Suppressor macrophage (primary cell): ENCODE measurements around the gene SERTAD1.
A peak's percentile ranks its signal among the peaks of the same experiment; 100 is the strongest.

Source experiments
- DNase-seq, 4 experiments: peaks; one replicate each; pipeline ENCODE4 v3.0.0-alpha.2; 2020 to 2022

SERTAD1 gene

GRCh38 chr19:40398417-40399131 lies 27.2 kb downstream of the SERTAD1 start:
- DNase-seq, result peak; percentile 37 to 79 (median 58)

DNA sequence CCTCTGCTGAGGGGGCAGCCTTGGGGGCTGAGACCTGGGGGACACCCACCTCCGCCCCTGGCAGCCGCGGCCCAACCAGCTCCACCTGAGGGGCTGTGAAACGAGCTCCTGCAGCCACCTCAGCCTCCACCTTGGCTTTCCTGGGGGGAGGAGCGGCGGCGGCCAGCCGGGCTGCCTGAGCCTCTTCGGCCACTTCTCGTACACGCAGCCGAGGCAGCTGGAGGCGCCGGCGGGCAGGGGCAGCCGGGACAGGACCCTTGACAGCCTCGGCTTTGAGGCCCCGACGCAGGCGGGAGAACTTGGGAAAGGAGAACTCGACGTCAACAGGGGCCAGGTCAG lies 28.3 kb downstream of the SERTAD1 start:
- no peak for DNase-seq

GRCh38 chr19:40396886-40397567 lies 28.8 kb downstream of the SERTAD1 start:
- DNase-seq, result no peak

GRCh38 chr19:40395956-40396355 lies 29.8 kb downstream of the SERTAD1 start:
- no peak for DNase-seq

- DNase-seq, result no peak
These were observed 31.0 kb downstream of the SERTAD1 start for GRCh38 chr19:40394816-40395210.

- DNase-seq, result no peak
These were observed 31.6 kb downstream of the SERTAD1 start for GRCh38 chr19:40393894-40394815.

GRCh38 chr19:40392894-40393517 lies 32.8 kb downstream of the SERTAD1 start:
- no peak for DNase-seq

DNA sequence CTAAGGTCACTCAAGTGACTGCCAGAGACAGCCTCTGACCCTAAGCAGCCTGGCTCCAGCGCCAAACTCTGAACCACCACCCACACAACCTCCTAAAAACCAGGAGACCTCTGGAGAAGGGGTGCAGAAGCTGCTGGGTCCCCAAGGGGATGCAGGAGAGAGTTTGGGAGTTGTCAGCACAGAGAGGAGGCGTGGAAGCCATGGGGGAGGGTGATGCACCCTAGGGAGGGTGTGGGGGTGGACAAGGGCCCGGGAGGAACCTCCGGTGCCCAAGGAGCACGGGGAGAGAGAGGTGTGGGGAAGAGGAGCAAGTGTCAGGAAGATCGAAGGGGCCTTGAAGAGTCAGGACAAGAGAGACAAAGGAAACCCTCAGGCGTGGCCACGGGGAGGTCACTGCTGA lies 33.7 kb downstream of the SERTAD1 start:
- DNase-seq, result no peak

DNA sequence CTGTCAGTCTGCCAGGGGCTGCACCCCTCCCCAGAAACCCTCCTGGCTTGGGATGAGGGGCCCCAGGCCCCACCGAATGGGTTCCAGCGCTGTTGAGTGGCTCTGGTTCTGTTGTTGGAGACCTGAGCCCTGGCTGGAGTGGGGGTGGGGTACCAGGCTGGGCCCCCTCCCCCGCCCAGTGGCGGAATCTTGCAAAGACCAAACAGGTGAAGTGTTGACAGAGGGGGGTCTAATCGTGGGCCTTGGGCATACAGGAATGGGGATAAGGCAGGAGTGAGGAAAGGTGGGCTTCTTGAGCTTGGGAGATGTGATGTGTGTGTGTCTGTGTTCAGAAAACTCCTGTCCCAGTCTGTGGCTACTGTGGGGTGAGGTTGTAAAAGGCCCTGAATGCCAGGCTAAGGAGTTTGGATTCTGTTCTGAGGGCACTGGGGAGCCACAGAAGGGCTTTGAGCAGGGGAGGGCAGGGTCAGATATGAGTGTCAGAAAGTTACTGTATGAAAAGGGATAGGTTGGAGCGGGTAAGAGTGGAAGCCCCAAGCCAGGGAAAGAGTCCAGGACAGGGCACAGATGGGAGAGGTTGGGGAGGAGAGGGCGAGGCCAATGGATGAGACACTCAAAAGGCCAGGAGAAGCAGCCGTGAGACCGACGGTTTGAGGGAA lies 35.6 kb downstream of the SERTAD1 start, which contains the start of gene HIPK4:
Gene HIPK4 (minus strand): TSS at position 98 of the 659 bp plus-strand sequence. CDS start 279 bp downstream, outside the sequence.
- no peak for DNase-seq

GRCh38 chr19:40389404-40390083 lies 36.2 kb downstream of the SERTAD1 start:
- no peak for DNase-seq

DNA sequence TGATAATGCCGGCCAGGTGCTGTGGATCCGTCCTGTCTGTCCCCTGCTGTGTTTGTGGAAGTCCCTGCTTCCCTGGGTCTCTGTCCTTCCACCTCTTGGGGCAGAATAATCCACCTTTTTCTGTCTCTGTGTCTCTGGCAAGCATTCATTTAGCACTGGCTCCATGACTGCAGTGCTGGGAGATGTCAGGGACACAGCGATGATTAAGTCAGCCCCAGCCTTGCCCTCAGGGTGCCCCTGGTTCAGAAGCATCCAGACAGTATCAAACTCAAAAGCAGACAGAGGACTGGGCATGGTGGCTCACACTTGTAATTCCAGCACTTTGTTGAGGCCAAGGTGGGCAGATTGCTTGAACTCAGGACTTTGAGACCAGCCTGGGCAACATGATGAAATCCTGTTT lies 37.3 kb downstream of the SERTAD1 start:
- DNase-seq, result no peak

DNA sequence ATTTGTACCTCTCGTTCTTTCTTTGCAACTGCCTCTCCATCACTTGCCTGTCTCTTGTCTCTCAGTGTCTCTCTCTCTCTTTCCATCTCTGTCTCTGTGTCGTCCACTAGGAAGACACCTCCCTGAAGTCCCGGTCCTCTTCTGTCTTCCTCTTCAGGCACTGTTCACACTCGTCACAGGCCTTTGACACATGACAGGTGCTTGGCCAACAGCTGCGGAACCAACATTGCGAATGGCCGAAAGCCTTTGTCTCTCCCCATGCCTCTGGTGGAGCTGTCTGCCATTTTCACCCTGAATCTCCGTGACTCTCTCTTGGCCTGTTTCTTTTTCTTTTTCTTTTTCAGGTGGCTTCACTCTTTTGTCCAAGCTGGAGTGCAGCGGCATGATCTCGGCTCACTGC lies 38.6 kb downstream of the SERTAD1 start:
- no peak for DNase-seq

DNA sequence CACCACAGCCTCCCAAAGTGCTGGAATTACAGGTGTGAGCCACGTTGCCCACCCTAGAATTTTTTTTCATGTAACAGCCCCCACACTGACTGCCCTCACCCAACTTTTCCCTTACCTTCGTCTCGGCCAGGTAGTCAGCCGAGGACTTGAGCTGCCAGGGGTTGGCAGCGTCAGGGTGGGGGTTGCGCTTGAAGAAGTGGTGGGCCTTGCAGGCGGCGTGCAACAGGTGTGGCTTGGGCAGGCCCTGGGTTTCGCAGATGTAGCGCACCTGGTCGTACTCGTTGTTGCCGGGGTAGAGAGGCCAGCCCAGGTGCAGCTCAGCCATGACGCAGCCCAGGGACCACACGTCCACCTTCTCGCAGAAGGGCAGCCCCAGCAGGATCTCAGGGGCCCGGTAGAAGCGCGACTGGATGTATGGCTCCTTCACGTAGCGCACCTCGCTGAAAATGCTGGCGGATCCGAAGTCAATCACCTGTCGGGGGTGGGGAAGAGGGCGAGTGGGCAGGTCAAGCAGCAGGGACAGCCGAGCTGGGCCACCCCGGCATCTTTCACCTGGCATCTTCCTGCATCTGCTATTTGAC lies 42.0 kb downstream of the SERTAD1 start:
- DNase-seq, result no peak

- DNase-seq, result no peak
These were observed 44.5 kb downstream of the SERTAD1 start for GRCh38 chr19:40381321-40381720.

DNA sequence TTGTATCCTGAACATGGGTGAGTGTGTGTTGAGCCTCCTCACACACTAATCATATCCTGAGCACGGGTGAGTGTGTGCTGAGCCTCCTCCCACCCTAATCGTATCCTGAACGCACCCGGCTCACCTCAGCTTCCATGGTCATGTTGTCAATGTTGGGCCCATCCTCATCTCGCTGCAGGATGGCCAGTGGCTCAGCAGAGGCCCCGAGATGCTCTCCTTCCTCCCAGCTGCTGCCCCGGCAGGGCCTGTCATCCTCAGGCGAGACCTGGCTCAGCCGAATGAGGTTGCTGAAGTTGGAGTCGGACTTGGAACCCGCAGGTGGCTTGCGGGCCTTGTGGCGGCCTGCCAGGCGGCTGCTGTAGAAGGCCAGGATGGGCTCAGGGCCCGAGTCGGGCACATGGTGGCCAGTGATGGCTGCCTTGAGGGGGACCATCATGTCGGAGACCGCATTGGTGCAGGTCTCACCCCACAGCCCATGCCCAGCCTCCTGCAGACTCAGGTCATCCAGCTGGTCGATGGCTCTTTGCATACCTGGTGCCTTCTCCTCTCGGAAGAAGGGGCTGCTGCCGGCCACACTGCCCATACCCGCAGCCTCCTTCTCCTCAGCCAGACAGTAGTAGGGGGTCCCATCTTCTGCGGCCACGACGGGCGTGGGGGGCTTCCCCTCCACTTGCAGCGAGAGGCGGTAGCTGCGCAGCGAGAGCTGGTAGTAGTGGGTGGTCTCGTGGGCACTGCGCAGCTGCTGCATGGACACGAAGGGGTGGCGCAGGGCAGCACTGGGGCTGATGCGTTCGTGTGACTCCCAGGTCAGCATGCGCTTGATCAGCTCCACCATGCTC lies 45.4 kb downstream of the SERTAD1 start:
- DNase-seq, result no peak

- DNase-seq, result no peak
These were observed 46.2 kb downstream of the SERTAD1 start for GRCh38 chr19:40379446-40380198.

DNA sequence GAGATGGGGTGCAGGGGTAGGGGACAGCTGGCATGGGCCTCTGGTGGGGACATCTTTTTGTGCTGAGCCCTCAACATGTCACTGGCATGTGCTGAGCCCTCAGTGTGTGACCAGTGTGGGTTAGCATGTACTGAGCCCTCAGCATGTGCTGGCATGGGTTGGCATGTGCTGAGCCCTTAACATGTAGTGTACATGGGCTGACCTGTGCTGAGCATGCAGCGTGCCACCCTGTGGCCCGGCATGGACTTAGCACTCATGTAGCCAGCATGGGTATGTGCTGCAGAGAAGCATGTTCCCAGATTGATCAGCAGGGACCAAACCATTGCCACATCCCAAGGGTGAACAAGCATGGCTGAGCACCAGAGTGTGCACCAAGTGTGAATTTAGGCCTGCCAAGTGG lies 47.3 kb downstream of the SERTAD1 start:
- DNase-seq, result no peak

DNA sequence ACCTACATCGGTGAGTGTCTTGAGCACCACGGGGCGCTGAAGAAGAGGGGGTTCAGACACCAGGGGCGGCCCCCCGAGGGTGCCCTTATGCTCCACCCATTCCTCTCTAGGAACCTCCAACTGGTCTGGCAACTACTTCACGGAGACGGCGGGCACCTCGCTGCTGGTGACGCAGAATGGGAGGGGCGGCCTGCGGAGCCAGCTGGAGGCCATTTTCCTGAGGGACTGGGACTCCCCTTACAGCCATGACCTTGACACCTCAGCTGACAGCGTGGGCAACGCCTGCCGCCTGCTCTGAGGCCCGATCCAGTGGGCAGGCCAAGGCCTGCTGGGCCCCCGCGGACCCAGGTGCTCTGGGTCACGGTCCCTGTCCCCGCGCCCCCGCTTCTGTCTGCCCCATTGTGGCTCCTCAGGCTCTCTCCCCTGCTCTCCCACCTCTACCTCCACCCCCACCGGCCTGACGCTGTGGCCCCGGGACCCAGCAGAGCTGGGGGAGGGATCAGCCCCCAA lies 47.9 kb downstream of the SERTAD1 start:
- no peak for DNase-seq

GRCh38 chr19:40376286-40376862 lies 49.4 kb downstream of the SERTAD1 start:
- DNase-seq, result peak in 3 of 4 experiments; percentile 40 to 47 (median 40)
